SK-N-SH (cell line): ENCODE data around the gene EVC. TPM values are rescaled to one million over a fixed set of nuclear protein-coding genes. Genes with fewer than 3 reads are reported as not detected.

Source experiments
- CTCF ChIA-PET: fragments of 300-600, 350-600 bp; formaldehyde crosslinking; extraction: SDS; loops from one replicate; lab custom pipeline; 2021; lab: Yijun Ruan, JAX
- POLR2A ChIA-PET: fragments of 350-600 bp; sonication (Branson Sonifier 250); formaldehyde crosslinking; extraction: SDS; loops from one replicate; lab custom pipeline; 2020; ENCODE audit warnings: antibody characterized with exemption, inconsistent platforms; lab: Yijun Ruan, JAX
- DNase-seq: peaks from one replicate; pipeline ENCODE4 v3.0.0; 2012
- H2AFZ ChIP-seq: fragments of 200-600 bp; sonication (generic); 2 replicates; pipeline ENCODE4 v1.8.1; 2016; ENCODE audit warnings: antibody characterized with exemption, mild to moderate bottlenecking, low read depth
- H3F3A ChIP-seq: fragments of 200-600 bp; sonication (generic); replicated peaks from 2 replicates; pipeline ENCODE3; 2016; ENCODE audit warnings: antibody characterized with exemption, mild to moderate bottlenecking; ENCODE audit not compliant: insufficient read depth
- H3K27ac ChIP-seq, 2 experiments: fragments of 200-500 bp in 1 of 2; fragments of 200-600 bp in 1 of 2; sonication (Bioruptor generic) in 1 of 2; sonication (generic), shearing (Covaris generic) in 1 of 2; 2 replicates each; pipeline versions ENCODE4 v1.5.1 to v1.6.1; 2014 to 2016; ENCODE audit warnings: low read depth in 2 of 2, inconsistent platforms in 1 of 2, low read length in 1 of 2, mild to moderate bottlenecking in 1 of 2, mixed read lengths in 1 of 2
- H3K27me3 ChIP-seq: fragments of 200-600 bp; sonication (generic), shearing (Covaris generic); 2 replicates; pipeline ENCODE4 v1.6.1; 2016; ENCODE audit warnings: mixed run types; ENCODE audit not compliant: insufficient read depth
- H3K36me3 ChIP-seq, 2 experiments: fragments of 200-500 bp in 1 of 2; fragments of 200-600 bp in 1 of 2; sonication (Bioruptor generic) in 1 of 2; sonication (generic) in 1 of 2; replicated peaks in 1 of 2; 2 replicates each; pipeline versions ENCODE3 to v1.5.1; 2014 to 2016; ENCODE audit warnings: low read length in 1 of 2, mild to moderate bottlenecking in 1 of 2; ENCODE audit not compliant: insufficient read depth in 2 of 2, control insufficient read depth in 1 of 2
- H3K4me1 ChIP-seq, 2 experiments: fragments of 200-500 bp in 1 of 2; fragments of 200-600 bp in 1 of 2; sonication (Bioruptor generic) in 1 of 2; sonication (generic), shearing (Covaris generic) in 1 of 2; 2 replicates each; pipeline versions ENCODE4 v1.5.1 to v1.6.1; 2014 to 2016; ENCODE audit warnings: low read depth in 1 of 2, low read length in 1 of 2, mixed run types in 1 of 2; ENCODE audit not compliant: insufficient read depth in 2 of 2, control insufficient read depth in 1 of 2
- H3K4me2 ChIP-seq: fragments of 200-600 bp; sonication (generic), shearing (Covaris generic); 2 replicates; pipeline ENCODE4 v1.6.1; 2017; ENCODE audit warnings: mixed run types
- H3K4me3 ChIP-seq, 2 experiments: fragments of 200-500 bp in 1 of 2; fragments of 200-600 bp in 1 of 2; sonication (Bioruptor generic) in 1 of 2; sonication (generic), shearing (Covaris generic) in 1 of 2; 2 replicates each; pipeline versions ENCODE4 v1.5.1 to v1.8.1; 2014 to 2016; ENCODE audit warnings: low read depth in 2 of 2, inconsistent platforms in 1 of 2, low read length in 1 of 2, mild to moderate bottlenecking in 1 of 2, mixed read lengths in 1 of 2, moderate library complexity in 1 of 2
- H3K79me2 ChIP-seq: fragments of 200-600 bp; sonication (generic); 2 replicates; pipeline ENCODE4 v1.8.1; 2017; ENCODE audit warnings: mild to moderate bottlenecking; ENCODE audit not compliant: insufficient read depth
- H3K9ac ChIP-seq: fragments of 200-600 bp; sonication (generic); 2 replicates; pipeline ENCODE4 v1.6.1; 2017; ENCODE audit warnings: mixed run types
- H3K9me2 ChIP-seq: fragments of 200-600 bp; sonication (generic); 2 replicates; pipeline ENCODE4 v1.6.1; 2017; ENCODE audit warnings: mixed run types
- H3K9me3 ChIP-seq: fragments of 200-600 bp; sonication (generic); 2 replicates; pipeline ENCODE4 v1.6.1; 2017; ENCODE audit warnings: mixed run types, mild to moderate bottlenecking, moderate library complexity
- H4K20me1 ChIP-seq: fragments of 200-600 bp; sonication (generic); 2 replicates; pipeline ENCODE4 v1.6.1; 2017; ENCODE audit warnings: mild to moderate bottlenecking, mixed run types; ENCODE audit not compliant: insufficient read depth
- CHD2 ChIP-seq: fragments of 150-350 bp; IDR thresholded peaks from 2 replicates; pipeline ENCODE4 v1.6.1; 2018; ENCODE audit warnings: low read length; ENCODE audit not compliant: partially characterized antibody
- CTCF ChIP-seq: fragments of 200-600 bp; sonication (generic); IDR thresholded peaks from 2 replicates; pipeline ENCODE4 v1.6.1; 2017; ENCODE audit warnings: antibody characterized with exemption, mild to moderate bottlenecking, moderate library complexity
- EZH2phosphoT487 ChIP-seq: fragments of 200-600 bp; sonication (generic); IDR thresholded peaks from 2 replicates; pipeline ENCODE4 v1.6.1; 2017; ENCODE audit warnings: low read depth, mixed run types, mild to moderate bottlenecking, antibody characterized with exemption, moderate library complexity, borderline replicate concordance
- NFIC ChIP-seq: IDR thresholded peaks from 2 replicates; pipeline ENCODE4 v1.4.0; 2012; ENCODE audit warnings: borderline replicate concordance
- NRF1 ChIP-seq: IDR thresholded peaks from 2 replicates; pipeline ENCODE4 v1.6.1; 2012; ENCODE audit warnings: low read depth, mild to moderate bottlenecking, low read length
- PBX3 ChIP-seq: IDR thresholded peaks from 2 replicates; pipeline ENCODE4; 2012
- POLR2AphosphoS5 ChIP-seq: IDR thresholded peaks from 2 replicates; pipeline ENCODE4 v1.6.1; 2012; ENCODE audit warnings: low read depth, low read length
- RAD21 ChIP-seq: IDR thresholded peaks from 2 replicates; pipeline ENCODE4 v1.6.1; 2012; ENCODE audit warnings: mild to moderate bottlenecking, low read length
- RCOR1 ChIP-seq: fragments of 150-350 bp; IDR thresholded peaks from 2 replicates; pipeline ENCODE4 v1.6.1; 2017; ENCODE audit warnings: antibody characterized with exemption, low read length
- REST ChIP-seq: IDR thresholded peaks from 2 replicates; pipeline ENCODE4 v1.6.1; 2012; ENCODE audit warnings: mild to moderate bottlenecking, low read depth, low read length, moderate library complexity
- SIN3A ChIP-seq: IDR thresholded peaks from 2 replicates; pipeline ENCODE4 v1.6.1; 2012; ENCODE audit warnings: low read depth, mild to moderate bottlenecking, low read length, moderate library complexity, borderline replicate concordance
- SMC3 ChIP-seq: IDR thresholded peaks from 2 replicates; pipeline ENCODE4 v1.6.1; 2012; ENCODE audit warnings: low read depth, low read length, improper control_type of control experiment
- TAF1 ChIP-seq: IDR thresholded peaks from 2 replicates; pipeline ENCODE4 v1.6.1; 2012; ENCODE audit warnings: low read depth, mild to moderate bottlenecking, low read length, moderate library complexity, borderline replicate concordance
- TCF12 ChIP-seq: IDR thresholded peaks from 2 replicates; pipeline ENCODE4 v1.4.0; 2012
- TEAD4 ChIP-seq: IDR thresholded peaks from 2 replicates; pipeline ENCODE4 v1.4.0; 2012; ENCODE audit warnings: mild to moderate bottlenecking, borderline replicate concordance; ENCODE audit not compliant: insufficient read depth
- USF2 ChIP-seq: fragments of 150-350 bp; IDR thresholded peaks from 2 replicates; pipeline ENCODE4 v1.6.1; 2017; ENCODE audit warnings: antibody characterized with exemption, low read length, low read depth, borderline replicate concordance
- WGBS: methylation state at CpG from one replicate; pipeline ENCODE4 v1.1.6; 2017; ENCODE audit warnings: low lambda C conversion rate; 5-methylcytosine and 5-hydroxymethylcytosine counted together
- polyA plus RNA-seq, 3 experiments: library from polyadenylated mRNA; depleted of rRNA; stranded (reverse); fragments of >200 nt; gene quantifications; 2 replicates each; pipeline ENCODE4 v1.2.3, GENCODE V29; 2012

Gene EVC
- polyA plus RNA-seq, 1 of the 3 experiments (the other 2 are of a cell fraction) = 3.8 TPM

GRCh38 chr4:5730436-5730835, 19.4 kb downstream of the EVC start:
- H2AFZ ChIP-seq = no peak overlapping the region
- H3K4me2 ChIP-seq = no peak overlapping the region
- ChIA-PET CTCF (no interaction called here), POLR2A (no interaction called here)
- DNase-seq = no peak
- no peaks in the 10 kb centered on the region for H3K9me2 ChIP-seq
- H3F3A ChIP-seq = no peaks in the 10 kb centered on the region
- H3K9ac ChIP-seq = no peak overlapping the region
- TF ChIP-seq TCF12 (no peak), CHD2 (no peak), PBX3 (no peak), RCOR1 (no peak), SIN3A (no peak), CTCF (no peak), RAD21 (no peak), REST (no peak), EZH2phosphoT487 (no peak), NRF1 (no peak), POLR2AphosphoS5 (no peak), SMC3 (no peak), NFIC (no peak), TAF1 (no peak), USF2 (no peak), TEAD4 (no peak)
- no peaks in the 10 kb centered on the region for H4K20me1 ChIP-seq
- no peaks in the 10 kb centered on the region for H3K9me3 ChIP-seq
- peaks cover 15 to 38% of the 10 kb centered on the region in 2 experiments for H3K36me3 ChIP-seq
- no peak overlapping the region for H3K4me3 ChIP-seq
- H3K79me2 ChIP-seq = no peaks in the 10 kb centered on the region; the same call in 1 of the 2 replicates
- no peaks in the 10 kb centered on the region for H3K4me1 ChIP-seq
- H3K27me3 ChIP-seq = no peaks in the 10 kb centered on the region
- no peak overlapping the region for H3K27ac ChIP-seq
- 96% methylated on average over 6 of the region's 10 CpGs for whole genome bisulfite sequencing
